Glutamatergic neuron (in vitro differentiated cells): ENCODE results near the gene CHST11. TPM values are rescaled to one million over a fixed set of nuclear protein-coding genes. Genes with fewer than 3 reads are reported as not detected.

ENCODE experiments used
- DNase-seq: peaks from one replicate; pipeline ENCODE4 v3.0.0; 2022
- H3K27ac Mint-ChIP-seq: one replicate; pipeline ENCODE4 v1.8.0; 2020; ENCODE audit warnings: mild to moderate bottlenecking, mixed read lengths, inconsistent platforms; ENCODE audit not compliant: unreplicated experiment
- H3K27me3 Mint-ChIP-seq: one replicate; pipeline ENCODE4 v1.8.0; 2020; ENCODE audit warnings: mild to moderate bottlenecking, moderate library complexity, mixed read lengths, inconsistent platforms; ENCODE audit not compliant: unreplicated experiment
- H3K36me3 Mint-ChIP-seq: one replicate; pipeline ENCODE4 v1.8.0; 2020; ENCODE audit warnings: mild to moderate bottlenecking, mixed read lengths, inconsistent platforms; ENCODE audit not compliant: unreplicated experiment
- H3K4me1 Mint-ChIP-seq: one replicate; pipeline ENCODE4 v1.8.0; 2020; ENCODE audit warnings: mild to moderate bottlenecking, low read depth, mixed read lengths, inconsistent platforms; ENCODE audit not compliant: unreplicated experiment
- H3K4me3 Mint-ChIP-seq: one replicate; pipeline ENCODE4 v1.8.0; 2020; ENCODE audit warnings: mild to moderate bottlenecking, mixed read lengths, inconsistent platforms; ENCODE audit not compliant: unreplicated experiment
- H3K9me3 Mint-ChIP-seq: one replicate; pipeline ENCODE4 v1.8.0; 2020; ENCODE audit warnings: mild to moderate bottlenecking, moderate library complexity, mixed read lengths, inconsistent platforms; ENCODE audit not compliant: unreplicated experiment
- CTCF ChIP-seq: fragments of 200-600 bp; sonication (generic); IDR thresholded peaks from one replicate; pipeline ENCODE4 v1.5.0; 2021; ENCODE audit not compliant: partially characterized antibody, unreplicated experiment
- total RNA-seq: library from RNA; stranded (reverse); fragmentation: NEBNext Ultra II Directional; extraction: Animal tissue kit (Norgen Biotek cat#: 25700); gene quantifications from one replicate; pipeline ENCODE4 v1.2.1, GENCODE V29; 2021; ENCODE audit not compliant: unreplicated experiment

The CHST11 gene
- total RNA-seq, 1 donor from 2014 or later, result 11.5 TPM

- TF ChIP-seq CTCF, result no peak
- peaks cover 5% of the 10 kb centered on the region for H3K4me1 Mint-ChIP-seq
- no peaks in the 10 kb centered on the region for H3K36me3 Mint-ChIP-seq
- no peak overlapping the region for H3K27ac Mint-ChIP-seq
- peaks cover 4% of the 10 kb centered on the region for H3K9me3 Mint-ChIP-seq
- no peak overlapping the region for H3K4me3 Mint-ChIP-seq
- no peak for DNase-seq
- peaks cover 6% of the 10 kb centered on the region for H3K27me3 Mint-ChIP-seq
These were observed 4.4 kb downstream of the CHST11 start for GRCh38 chr12:104460973-104461698.

GRCh38 chr12:104462325-104462724 is 5.6 kb downstream of the CHST11 start:
- no peak overlapping the region for H3K27ac Mint-ChIP-seq
- H3K36me3 Mint-ChIP-seq, result no peaks in the 10 kb centered on the region
- H3K4me1 Mint-ChIP-seq, result peaks cover 5% of the 10 kb centered on the region
- H3K4me3 Mint-ChIP-seq, result no peak overlapping the region
- peaks cover 4% of the 10 kb centered on the region for H3K9me3 Mint-ChIP-seq
- DNase-seq, result no peak
- TF ChIP-seq CTCF, result no peak
- peaks cover 4% of the 10 kb centered on the region for H3K27me3 Mint-ChIP-seq

- no peak for DNase-seq
- peaks cover 4% of the 10 kb centered on the region for H3K9me3 Mint-ChIP-seq
- peaks cover 5% of the 10 kb centered on the region for H3K4me1 Mint-ChIP-seq
- H3K36me3 Mint-ChIP-seq, result no peaks in the 10 kb centered on the region
- no peak overlapping the region for H3K4me3 Mint-ChIP-seq
- TF ChIP-seq CTCF, result no peak
- no peak overlapping the region for H3K27ac Mint-ChIP-seq
- H3K27me3 Mint-ChIP-seq, result peaks cover 3% of the 10 kb centered on the region
These were observed 6.2 kb downstream of the CHST11 start for GRCh38 chr12:104462931-104463339.

- Mint-ChIP-seq H3K4me3 (no peak overlapping the region), H3K4me1 (peaks cover 5% of the 10 kb centered on the region), H3K9me3 (peaks cover 4% of the 10 kb centered on the region), H3K36me3 (no peaks in the 10 kb centered on the region), H3K27ac (no peak overlapping the region), H3K27me3 (peaks cover 3% of the 10 kb centered on the region)
- DNase-seq, result no peak
- TF ChIP-seq CTCF, result no peak
These were observed 6.6 kb downstream of the CHST11 start for GRCh38 chr12:104463368-104463767.

- DNase-seq, result no peak
- no peak for TF ChIP-seq CTCF
- Mint-ChIP-seq H3K4me3 (no peak overlapping the region), H3K27me3 (peaks cover 3% of the 10 kb centered on the region), H3K9me3 (peaks cover 2% of the 10 kb centered on the region), H3K4me1 (peaks cover 5% of the 10 kb centered on the region), H3K27ac (no peak overlapping the region), H3K36me3 (no peaks in the 10 kb centered on the region)
These were observed 8.2 kb downstream of the CHST11 start for GRCh38 chr12:104464899-104465298.
